H9 (cell line): ENCODE data around the gene SLC12A2. TPM values are rescaled to one million over a fixed set of nuclear protein-coding genes. Genes with fewer than 3 reads are reported as not detected.

ENCODE experiments used
- DNase-seq: peaks from one replicate; pipeline ENCODE4 v3.0.0-alpha.2; 2017
- H2AFZ ChIP-seq: one replicate; pipeline ENCODE4 v1.6.1; 2013; ENCODE audit warnings: mild to moderate bottlenecking, low read length, control low read depth, moderate library complexity
- H2AK5ac ChIP-seq: 2 replicates; pipeline ENCODE4 v1.6.1; 2013; ENCODE audit warnings: low read length, control low read depth, mixed read lengths; ENCODE audit not compliant: insufficient read length
- H2BK120ac ChIP-seq: one replicate; pipeline ENCODE4 v1.6.1; 2013; ENCODE audit warnings: low read depth, mild to moderate bottlenecking, low read length, control low read depth, inconsistent platforms; ENCODE audit not compliant: poor library complexity, severe bottlenecking
- H2BK12ac ChIP-seq: 2 replicates; pipeline ENCODE4 v1.6.1; 2013; ENCODE audit warnings: low read length, control low read depth, mixed read lengths, low read depth; ENCODE audit not compliant: insufficient read length
- H2BK15ac ChIP-seq: 2 replicates; pipeline ENCODE4 v1.6.1; 2013; ENCODE audit warnings: low read depth, low read length, control low read depth
- H2BK20ac ChIP-seq: one replicate; pipeline ENCODE4 v1.6.1; 2013; ENCODE audit warnings: low read depth, mild to moderate bottlenecking, low read length, control low read depth, inconsistent platforms; ENCODE audit not compliant: poor library complexity, severe bottlenecking
- H2BK5ac ChIP-seq: 2 replicates; pipeline ENCODE4 v1.6.1; 2013; ENCODE audit warnings: low read length, control low read depth, mixed read lengths; ENCODE audit not compliant: insufficient read length
- H3K14ac ChIP-seq: 2 replicates; pipeline ENCODE4 v1.6.1; 2013; ENCODE audit warnings: low read length, control low read depth; ENCODE audit not compliant: insufficient read depth
- H3K18ac ChIP-seq: 2 replicates; pipeline ENCODE4 v1.6.1; 2013; ENCODE audit warnings: low read depth, mild to moderate bottlenecking, mixed read lengths, low read length, control low read depth; ENCODE audit not compliant: insufficient read length
- H3K23ac ChIP-seq: 2 replicates; pipeline ENCODE4 v1.6.1; 2013; ENCODE audit warnings: low read length, control low read depth, mixed read lengths, low read depth; ENCODE audit not compliant: insufficient read length
- H3K23me2 ChIP-seq: 2 replicates; pipeline ENCODE4 v1.6.1; 2013; ENCODE audit warnings: low read depth, mild to moderate bottlenecking, mixed read lengths, low read length, control low read depth; ENCODE audit not compliant: insufficient read length, poor library complexity, severe bottlenecking
- H3K27ac ChIP-seq: 2 replicates; pipeline ENCODE4 v1.5.1; 2013; ENCODE audit warnings: low read length, control low read depth, mixed read lengths, low read depth; ENCODE audit not compliant: insufficient read length
- H3K27me3 ChIP-seq: 2 replicates; pipeline ENCODE4 v1.6.1; 2013; ENCODE audit warnings: low read length, control low read depth, inconsistent platforms; ENCODE audit not compliant: insufficient read depth
- H3K4ac ChIP-seq: 2 replicates; pipeline ENCODE4 v1.6.1; 2013; ENCODE audit warnings: low read depth, mild to moderate bottlenecking, control low read depth, inconsistent platforms, low read length, moderate library complexity
- H3K4me1 ChIP-seq: 2 replicates; pipeline ENCODE4 v1.6.1; 2013; ENCODE audit warnings: low read length, control low read depth, inconsistent platforms; ENCODE audit not compliant: insufficient read depth
- H3K4me2 ChIP-seq: 2 replicates; pipeline ENCODE4 v1.6.1; 2013; ENCODE audit warnings: low read length, control low read depth, mixed read lengths; ENCODE audit not compliant: insufficient read length, insufficient read depth
- H3K56ac ChIP-seq: 2 replicates; pipeline ENCODE4 v1.6.1; 2013; ENCODE audit warnings: low read depth, mild to moderate bottlenecking, mixed read lengths, low read length, control low read depth; ENCODE audit not compliant: insufficient read length
- H3K79me1 ChIP-seq: 2 replicates; pipeline ENCODE4 v1.6.1; 2013; ENCODE audit warnings: low read depth, mild to moderate bottlenecking, moderate library complexity, low read length, control low read depth, inconsistent platforms; ENCODE audit not compliant: insufficient read depth, poor library complexity, severe bottlenecking
- H3K79me2 ChIP-seq: 2 replicates; pipeline ENCODE4 v1.6.1; 2013; ENCODE audit warnings: low read length, control low read depth, inconsistent platforms; ENCODE audit not compliant: insufficient read depth
- H3K9ac ChIP-seq: 2 replicates; pipeline ENCODE4 v1.6.1; 2013; ENCODE audit warnings: low read length, control low read depth, mixed read lengths; ENCODE audit not compliant: insufficient read length; ENCODE audit errors: extremely low read depth
- H3K9me3 ChIP-seq: one replicate; pipeline ENCODE4 v1.6.1; 2013; ENCODE audit warnings: low read depth, low read length, inconsistent platforms; ENCODE audit not compliant: control insufficient read depth
- H3T11ph ChIP-seq: one replicate; pipeline ENCODE4 v1.6.1; 2013; ENCODE audit warnings: mild to moderate bottlenecking, low read length, control low read depth, inconsistent platforms
- H4K20me1 ChIP-seq: one replicate; pipeline ENCODE4 v1.6.1; 2013; ENCODE audit not compliant: control insufficient read depth, insufficient read length, insufficient read depth
- H4K5ac ChIP-seq: 2 replicates; pipeline ENCODE4 v1.6.1; 2013; ENCODE audit warnings: low read depth, mild to moderate bottlenecking, mixed read lengths, low read length, control low read depth; ENCODE audit not compliant: insufficient read length
- H4K8ac ChIP-seq: replicated peaks from 2 replicates; pipeline ENCODE4 v1.6.1; 2013; ENCODE audit warnings: low read length, control low read depth, mixed read lengths, low read depth; ENCODE audit not compliant: insufficient read length
- H4K91ac ChIP-seq: 2 replicates; pipeline ENCODE4 v1.6.1; 2013; ENCODE audit warnings: low read depth, mild to moderate bottlenecking, moderate library complexity, mixed read lengths, low read length, control low read depth; ENCODE audit not compliant: insufficient read length
- H3K27ac Mint-ChIP-seq, 3 experiments: 2 replicates in 2 of 3; 3 replicates in 1 of 3; pipeline ENCODE4 v1.8.0; 2020 to 2021; ENCODE audit warnings: mixed read lengths in 3 of 3, mild to moderate bottlenecking in 1 of 3, moderate library complexity in 1 of 3
- H3K27me3 Mint-ChIP-seq: 2 replicates; pipeline ENCODE4 v1.8.0; 2021; ENCODE audit warnings: low read depth, mild to moderate bottlenecking, moderate library complexity, mixed read lengths
- H3K36me3 Mint-ChIP-seq, 3 experiments: 2 replicates in 2 of 3; 3 replicates in 1 of 3; pipeline ENCODE4 v1.8.0; 2020 to 2021; ENCODE audit warnings: low read depth in 3 of 3, mixed read lengths in 3 of 3; ENCODE audit not compliant: insufficient read depth in 1 of 3
- H3K4me1 Mint-ChIP-seq, 2 experiments: 2 replicates each; pipeline ENCODE4 v1.8.0; 2020; ENCODE audit warnings: mixed read lengths in 2 of 2
- H3K4me3 Mint-ChIP-seq, 2 experiments: 2 replicates in 1 of 2; 3 replicates in 1 of 2; pipeline ENCODE4 v1.8.0; 2020 to 2021; ENCODE audit warnings: mild to moderate bottlenecking in 2 of 2, mixed read lengths in 2 of 2, moderate library complexity in 1 of 2
- H3K9me3 Mint-ChIP-seq, 2 experiments: 2 replicates in 1 of 2; 3 replicates in 1 of 2; pipeline ENCODE4 v1.8.0; 2020; ENCODE audit warnings: mild to moderate bottlenecking in 2 of 2, mixed read lengths in 2 of 2, moderate library complexity in 1 of 2
- WGBS: extraction: QIAGEN DNeasy Blood & Tissue Kit; methylation state at CpG from one replicate; pipeline ENCODE4 v1.1.7; 2013; ENCODE audit warnings: missing lambda C conversion rate, low lambda C conversion rate, mixed read lengths; ENCODE audit not compliant: insufficient read length; ENCODE audit errors: extremely low coverage; 5-methylcytosine and 5-hydroxymethylcytosine counted together
- total RNA-seq: library from RNA; stranded (reverse); gene quantifications from 2 replicates; pipeline ENCODE4 v1.2.1, GENCODE V29; 2021
- TF ChIP-seq, protein P1 (sequence below): fragments of 200-600 bp; sonication (generic); conservative IDR thresholded peaks from 3 replicates; pipeline ENCODE4 v1.8.0; 2021; ENCODE audit warnings: antibody characterized with exemption, mild to moderate bottlenecking

SLC12A2 gene
- total RNA-seq, 1 experiment from 2014 or later, result 17.9 TPM

DNA sequence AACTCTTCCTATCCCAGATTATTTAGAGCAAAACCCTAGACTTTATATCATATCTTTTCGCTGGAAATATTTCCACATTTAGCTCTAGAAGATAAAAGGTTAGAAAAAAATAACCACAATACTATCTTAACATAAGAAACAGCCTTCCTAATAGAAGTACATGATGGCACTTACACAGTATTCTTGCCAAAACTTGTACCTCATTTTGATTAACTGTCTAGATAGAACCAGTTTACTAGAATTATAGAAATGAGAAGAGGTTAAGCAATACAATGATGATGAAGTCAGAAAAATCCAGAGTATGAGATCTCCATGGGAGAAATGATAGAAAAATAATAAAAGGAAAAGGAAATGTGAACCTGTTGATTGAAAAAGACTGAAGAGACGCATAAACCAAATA is 63.1 kb downstream of the SLC12A2 start:
- no peak for DNase-seq
- Histone ChIP-seq H2BK20ac (no peak overlapping the region), H2AFZ (no peak overlapping the region), H4K5ac (no peak overlapping the region), H3K4ac (no peak overlapping the region), H2AK5ac (no peak overlapping the region), H4K91ac (no peak overlapping the region), H3K9ac (no peak overlapping the region), H2BK5ac (no peak overlapping the region), H3K9me3 (no peaks in the 10 kb centered on the region), H3K27ac (no peak overlapping the region), H3K4me2 (no peak overlapping the region), H2BK15ac (no peak overlapping the region), H2BK12ac (no peak overlapping the region), H3K4me1 (no peaks in the 10 kb centered on the region), H3K14ac (no peak overlapping the region), H3K56ac (no peak overlapping the region), H3K18ac (no peak overlapping the region), H3K79me1 (no peaks in the 10 kb centered on the region), H3T11ph (no peak overlapping the region), H4K20me1 (no peaks in the 10 kb centered on the region), H2BK120ac (no peak overlapping the region), H3K23me2 (no peaks in the 10 kb centered on the region), H3K79me2 (no peaks in the 10 kb centered on the region), H3K23ac (no peak overlapping the region), H3K27me3 (no peaks in the 10 kb centered on the region), H4K8ac (no peak overlapping the region)
- 0 out of 7 replicates have a peak overlapping the region, but pooled peaks of 1 of the 3 experiments have one; percentile 11 for H3K27ac Mint-ChIP-seq
- no CpG with 5 or more reads among the region's 2 CpGs for WGBS
- no peaks in the 10 kb centered on the region for H3K9me3 Mint-ChIP-seq
- peaks cover 0 to 5% (median 0%) of the 10 kb centered on the region in 3 experiments; a peak in 2 of 7 replicates for H3K36me3 Mint-ChIP-seq
- no peak overlapping the region for H3K4me3 Mint-ChIP-seq
- H3K4me1 Mint-ChIP-seq, result no peaks in the 10 kb centered on the region
- no peaks in the 10 kb centered on the region for H3K27me3 Mint-ChIP-seq
- TF ChIP-seq, protein P1, sequence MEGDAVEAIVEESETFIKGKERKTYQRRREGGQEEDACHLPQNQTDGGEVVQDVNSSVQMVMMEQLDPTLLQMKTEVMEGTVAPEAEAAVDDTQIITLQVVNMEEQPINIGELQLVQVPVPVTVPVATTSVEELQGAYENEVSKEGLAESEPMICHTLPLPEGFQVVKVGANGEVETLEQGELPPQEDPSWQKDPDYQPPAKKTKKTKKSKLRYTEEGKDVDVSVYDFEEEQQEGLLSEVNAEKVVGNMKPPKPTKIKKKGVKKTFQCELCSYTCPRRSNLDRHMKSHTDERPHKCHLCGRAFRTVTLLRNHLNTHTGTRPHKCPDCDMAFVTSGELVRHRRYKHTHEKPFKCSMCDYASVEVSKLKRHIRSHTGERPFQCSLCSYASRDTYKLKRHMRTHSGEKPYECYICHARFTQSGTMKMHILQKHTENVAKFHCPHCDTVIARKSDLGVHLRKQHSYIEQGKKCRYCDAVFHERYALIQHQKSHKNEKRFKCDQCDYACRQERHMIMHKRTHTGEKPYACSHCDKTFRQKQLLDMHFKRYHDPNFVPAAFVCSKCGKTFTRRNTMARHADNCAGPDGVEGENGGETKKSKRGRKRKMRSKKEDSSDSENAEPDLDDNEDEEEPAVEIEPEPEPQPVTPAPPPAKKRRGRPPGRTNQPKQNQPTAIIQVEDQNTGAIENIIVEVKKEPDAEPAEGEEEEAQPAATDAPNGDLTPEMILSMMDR, result no peak
